ENCODE results near the gene BMP6.

- TF ChIP-seq CTCF (IDR thresholded peaks at IDR 0.05), result no peak
- TF ChIP-seq EZH2 (IDR thresholded peaks at IDR 0.05), result no peak
- TF ChIP-seq EZH2phosphoT487 (IDR thresholded peaks at IDR 0.05), result no peak
Observed at GRCh38 chr6:7773914-7774313, 48.0 kb downstream of the BMP6 start.
